Parathyroid adenoma (tissue), 2 donors: Measurements from ENCODE around the gene TBL1XR1.

Source experiments
- H2AFZ ChIP-seq: fragments of 300-600 bp; sonication (generic); one replicate; pipeline ENCODE4 v1.7.0; 2017; ENCODE audit warnings: antibody characterized with exemption, mild to moderate bottlenecking
- H3K27ac ChIP-seq: fragments of 300-600 bp; sonication (generic); one replicate; pipeline ENCODE4 v1.7.0; 2017
- H3K27me3 ChIP-seq: fragments of 300-600 bp; sonication (generic); one replicate; pipeline ENCODE4 v1.7.0; 2017; ENCODE audit warnings: low read length; ENCODE audit not compliant: control insufficient read depth, insufficient read depth
- H3K36me3 ChIP-seq: fragments of 300-600 bp; sonication (generic); one replicate; pipeline ENCODE4 v1.7.0; 2017; ENCODE audit warnings: low read length; ENCODE audit not compliant: control insufficient read depth, insufficient read depth
- H3K4me1 ChIP-seq: fragments of 300-600 bp; sonication (generic); one replicate; pipeline ENCODE4 v1.7.0; 2017; ENCODE audit warnings: control low read depth
- H3K4me2 ChIP-seq: fragments of 300-600 bp; sonication (generic); one replicate; pipeline ENCODE4 v1.7.0; 2017; ENCODE audit warnings: low read length
- H3K4me3 ChIP-seq: fragments of 300-600 bp; sonication (generic); one replicate; pipeline ENCODE4 v1.7.0; 2017; ENCODE audit warnings: low read depth, low read length
- H3K79me2 ChIP-seq: fragments of 300-600 bp; sonication (generic); one replicate; pipeline ENCODE4 v1.7.0; 2017; ENCODE audit warnings: control low read depth
- H3K9ac ChIP-seq: fragments of 300-600 bp; sonication (generic); one replicate; pipeline ENCODE4 v1.7.0; 2017; ENCODE audit warnings: mild to moderate bottlenecking
- H3K9me3 ChIP-seq: fragments of 300-600 bp; sonication (generic); one replicate; pipeline ENCODE4 v1.7.0; 2017; ENCODE audit warnings: low read length; ENCODE audit not compliant: control insufficient read depth
- CTCF ChIP-seq: fragments of 300-600 bp; sonication (generic); IDR thresholded peaks from one replicate; pipeline ENCODE4 v1.7.0; 2017; ENCODE audit warnings: antibody characterized with exemption, mild to moderate bottlenecking
- donor health status: primary hyperparathyroidism.

Gene TBL1XR1

GRCh38 chr3:177041021-177041729 lies 156.1 kb downstream of the TBL1XR1 start:
- H2AFZ ChIP-seq, result no peak overlapping the region
- H3K27ac ChIP-seq, result no peak overlapping the region
- no peak overlapping the region for H3K9ac ChIP-seq
- H3K9me3 ChIP-seq, result no peaks in the 10 kb centered on the region
- H3K27me3 ChIP-seq, result no peaks in the 10 kb centered on the region
- no peaks in the 10 kb centered on the region for H3K36me3 ChIP-seq
- no peak for TF ChIP-seq CTCF
- no peaks in the 10 kb centered on the region for H3K79me2 ChIP-seq
- no peak overlapping the region for H3K4me2 ChIP-seq
- H3K4me3 ChIP-seq, result no peak overlapping the region
- peaks cover 9% of the 10 kb centered on the region for H3K4me1 ChIP-seq

GRCh38 chr3:177039490-177040274 lies 157.6 kb downstream of the TBL1XR1 start:
- Histone ChIP-seq H3K4me2 (no peak overlapping the region), H3K4me3 (no peak overlapping the region), H3K27ac (no peak overlapping the region), H3K9ac (no peak overlapping the region), H3K36me3 (no peaks in the 10 kb centered on the region), H2AFZ (no peak overlapping the region), H3K9me3 (no peaks in the 10 kb centered on the region), H3K27me3 (no peaks in the 10 kb centered on the region), H3K4me1 (peaks cover 9% of the 10 kb centered on the region), H3K79me2 (no peaks in the 10 kb centered on the region)
- no peak for TF ChIP-seq CTCF

- Histone ChIP-seq H3K79me2 (no peaks in the 10 kb centered on the region), H3K4me2 (no peak overlapping the region), H3K27ac (no peak overlapping the region), H2AFZ (no peak overlapping the region), H3K9me3 (no peaks in the 10 kb centered on the region), H3K9ac (no peak overlapping the region), H3K27me3 (no peaks in the 10 kb centered on the region), H3K4me1 (peaks cover 9% of the 10 kb centered on the region), H3K36me3 (no peaks in the 10 kb centered on the region), H3K4me3 (no peak overlapping the region)
- TF ChIP-seq CTCF, result no peak
Observed at GRCh38 chr3:177037241-177037640, 160.0 kb downstream of the TBL1XR1 start.

- TF ChIP-seq CTCF, result no peak
- Histone ChIP-seq H3K4me1 (peaks cover 6% of the 10 kb centered on the region), H3K27me3 (no peaks in the 10 kb centered on the region), H3K4me2 (no peak overlapping the region), H3K9ac (no peak overlapping the region), H2AFZ (no peak overlapping the region), H3K4me3 (no peak overlapping the region), H3K79me2 (no peaks in the 10 kb centered on the region), H3K27ac (no peak overlapping the region), H3K9me3 (no peaks in the 10 kb centered on the region), H3K36me3 (no peaks in the 10 kb centered on the region)
Observed at GRCh38 chr3:177035676-177036075, 161.6 kb downstream of the TBL1XR1 start.
